Stimulated activated CD4-positive, alpha-beta T cell treated with anti-CD3 and anti-CD28 coated beads, Interleukin-1b, Interleukin-23, amount 100 ng/mL, for 4 hours (primary cell): ENCODE results near the gene KSR2.
"Not testable (repeated sequence)": the region's sequence is repeated elsewhere in the genome, so short reads cannot be mapped to it uniquely, and the experiment has no call there.

Experiments used
- DNase-seq, 2 donors: peaks; one replicate each; pipeline ENCODE4 v3.0.0-alpha.2; 2020; ENCODE audit warnings: low read depth in 2 of 2

The KSR2 gene

DNA sequence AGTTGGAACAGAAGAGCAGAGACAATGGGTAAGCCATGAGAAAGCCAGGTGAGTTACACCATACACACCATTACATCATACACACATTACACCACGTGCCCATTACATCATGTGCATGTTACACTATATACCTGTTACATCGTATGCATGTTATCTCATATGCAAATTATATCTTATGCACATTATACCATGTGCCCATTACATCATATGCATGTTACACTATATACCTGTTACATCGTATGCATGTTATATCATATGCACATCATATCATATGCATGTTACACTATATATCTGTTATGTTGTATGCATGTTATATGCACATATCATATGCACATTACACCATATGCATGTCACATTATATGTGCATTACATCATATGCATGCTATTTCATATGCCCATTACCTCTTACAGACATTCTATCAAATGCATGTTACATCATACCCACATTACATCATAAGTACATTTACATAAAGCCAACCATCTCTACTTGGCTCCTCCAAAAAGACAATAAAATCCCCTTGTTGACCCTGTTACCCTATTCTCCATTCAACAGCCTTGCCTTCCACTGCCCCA lies 207.2 kb downstream of the KSR2 start:
- no peak for DNase-seq

DNA sequence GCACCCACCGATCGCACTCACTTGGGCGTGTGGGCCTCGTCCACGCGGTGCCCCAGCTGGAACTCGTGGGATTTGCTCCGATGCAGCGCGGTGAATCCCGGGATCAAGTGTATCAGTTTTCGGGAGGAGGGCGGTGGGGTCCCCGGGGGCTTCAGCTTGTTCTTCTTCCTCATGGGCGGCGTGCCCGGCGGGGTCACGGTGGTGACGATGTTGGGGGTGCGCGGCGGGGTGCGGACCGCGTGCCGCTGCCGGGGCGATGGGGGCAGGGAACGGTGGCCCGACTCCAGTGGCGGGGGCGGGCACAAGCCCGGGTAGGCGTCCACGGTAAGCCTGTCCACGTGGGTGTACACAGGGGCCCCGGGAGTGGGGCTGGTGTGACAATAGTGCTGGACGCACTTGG lies 207.8 kb downstream of the KSR2 start:
- DNase-seq: no peak

DNA sequence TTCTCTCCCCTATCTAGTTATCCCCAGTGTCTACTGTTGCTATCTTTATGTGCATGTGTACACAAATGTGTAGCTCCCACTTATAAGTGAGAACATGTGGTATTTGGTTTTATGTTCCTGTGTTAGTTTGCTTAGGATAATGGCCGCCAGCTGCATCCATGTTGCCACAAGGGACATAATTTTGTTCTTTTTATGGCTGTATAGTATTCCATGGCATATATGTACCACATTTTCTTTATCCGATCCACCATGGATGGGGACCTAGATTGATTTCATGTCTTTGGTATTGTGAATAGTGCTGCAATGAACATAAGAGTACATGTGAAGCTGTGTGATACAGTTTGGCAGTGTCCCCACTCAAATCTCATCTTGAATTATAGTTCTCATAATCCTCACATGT lies 218.1 kb downstream of the KSR2 start:
- DNase-seq: no peak

DNA sequence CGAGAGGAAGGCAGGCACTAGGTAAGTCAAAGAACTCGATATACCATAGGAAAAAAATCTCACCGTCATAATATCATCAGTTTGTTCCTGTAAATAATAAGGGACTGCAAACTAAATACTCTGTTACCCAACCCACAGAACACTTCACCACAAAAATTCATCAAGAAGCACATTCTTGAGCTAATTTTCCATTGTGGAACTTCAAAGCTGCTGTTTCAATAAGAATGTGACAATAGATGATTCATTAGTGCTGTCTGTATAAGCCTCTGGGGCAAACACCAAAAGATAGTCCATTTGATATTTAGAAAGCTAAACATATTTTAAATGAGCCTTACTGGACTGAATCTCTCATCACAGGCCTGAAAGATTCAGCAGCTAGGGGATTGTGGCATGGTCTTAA lies 219.4 kb downstream of the KSR2 start:
- DNase-seq: no peak

DNA sequence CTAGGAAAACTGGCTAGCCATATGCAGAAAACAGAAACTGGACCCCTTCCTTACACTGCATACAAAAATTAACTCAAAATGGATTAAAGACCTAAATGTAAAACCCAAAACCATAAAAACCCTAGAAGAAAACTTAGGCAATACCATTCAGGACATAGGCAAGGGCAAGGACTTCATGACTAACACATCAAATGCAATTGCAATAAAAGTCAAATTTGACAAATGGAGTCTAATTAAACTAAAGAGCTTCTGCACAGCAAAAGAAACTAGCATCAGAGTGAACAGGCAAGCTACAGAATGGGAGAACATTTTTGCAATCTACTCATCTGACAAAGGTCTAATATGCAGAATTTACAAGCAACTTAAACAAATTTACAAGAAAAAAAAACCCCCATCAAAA lies 222.4 kb downstream of the KSR2 start:
- DNase-seq: not testable (repeated sequence)

DNA sequence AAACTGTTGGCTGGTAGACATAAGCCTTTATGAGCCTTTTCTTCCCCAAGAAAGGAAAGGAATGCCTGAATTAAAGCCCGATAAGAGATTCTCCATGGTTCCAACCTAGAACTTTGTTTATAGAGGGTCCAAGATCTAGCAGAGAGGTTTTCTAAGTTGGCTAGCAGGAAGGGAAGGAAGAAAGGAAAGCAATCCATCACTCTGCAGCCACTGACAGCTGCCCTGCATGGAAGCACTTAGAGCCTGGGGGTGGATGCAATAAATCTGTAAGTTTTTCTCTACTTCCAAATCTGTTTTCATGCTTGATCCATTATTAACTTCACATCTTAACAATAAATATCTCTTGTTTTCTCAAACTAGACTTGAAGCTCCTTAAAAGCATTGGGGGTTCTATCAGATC lies 224.4 kb downstream of the KSR2 start:
- no peak for DNase-seq

DNA sequence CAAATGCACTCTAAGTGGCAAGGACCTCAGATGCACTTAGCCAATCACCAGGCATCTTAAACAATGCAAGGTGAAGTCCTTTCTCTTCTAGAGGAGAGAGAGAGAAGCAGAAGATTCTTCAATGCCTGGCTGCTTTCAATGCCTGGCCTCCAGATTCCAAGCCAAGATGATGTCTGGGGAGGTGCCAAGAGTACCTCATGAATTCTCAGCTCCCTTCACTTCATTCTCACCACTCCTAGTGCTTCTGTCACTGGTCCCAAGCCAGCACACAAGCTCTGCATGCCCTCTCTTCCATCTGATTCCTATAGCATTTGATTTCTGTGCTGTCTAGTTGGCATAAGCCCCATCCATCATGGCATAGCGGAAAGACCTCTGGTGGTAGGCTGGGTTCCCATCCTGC lies 225.0 kb downstream of the KSR2 start:
- DNase-seq: no peak

DNA sequence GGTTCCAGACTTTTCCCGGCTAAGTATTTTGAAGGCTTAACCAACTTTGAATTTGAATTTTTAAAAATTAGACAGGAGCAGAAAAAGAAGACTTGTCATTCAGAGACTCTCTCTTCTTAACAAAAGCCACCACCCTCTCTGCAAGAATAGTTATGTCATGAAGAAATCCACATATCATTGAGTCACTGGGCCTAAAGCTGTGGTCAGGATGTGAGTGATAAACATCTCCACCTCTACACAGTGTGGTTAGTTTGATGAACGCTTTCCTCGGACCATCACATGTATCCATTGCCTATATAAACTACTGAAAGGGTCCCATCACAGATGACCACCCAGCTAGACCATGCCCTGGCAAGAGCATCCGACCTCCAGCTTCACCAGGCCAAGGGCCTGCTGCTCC lies 226.1 kb downstream of the KSR2 start:
- no peak for DNase-seq

DNA sequence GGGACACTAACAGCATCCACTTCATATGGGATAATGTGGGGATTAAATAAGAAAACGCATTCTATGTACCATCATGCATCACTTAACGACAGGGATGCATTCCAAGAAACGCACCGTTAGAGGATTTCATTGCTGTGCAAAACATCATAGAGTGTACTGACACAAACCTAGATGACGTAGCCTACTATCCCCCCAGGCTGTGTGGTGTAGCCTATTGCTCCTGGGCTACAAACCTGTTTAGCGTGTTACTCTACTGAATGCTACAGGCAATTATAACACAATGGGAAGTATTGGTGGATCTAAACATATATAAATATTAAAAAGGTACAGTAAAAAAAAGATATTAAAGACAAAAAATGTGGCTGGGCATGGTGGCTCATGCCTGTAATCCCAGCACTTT lies 230.6 kb downstream of the KSR2 start:
- no peak for DNase-seq

DNA sequence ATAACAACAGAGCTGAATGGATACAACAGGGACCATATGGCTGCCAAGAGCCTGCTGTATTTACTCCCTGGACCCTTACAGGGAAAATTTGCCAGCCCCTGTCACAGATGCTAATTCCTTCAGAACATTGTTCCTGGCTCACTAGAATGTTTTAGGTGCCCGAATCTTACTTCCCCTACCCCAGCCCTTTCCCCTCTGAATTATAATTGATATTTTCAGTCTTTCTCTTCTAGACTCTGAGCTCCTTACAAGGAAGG lies 235.3 kb downstream of the KSR2 start:
- no peak for DNase-seq

DNA sequence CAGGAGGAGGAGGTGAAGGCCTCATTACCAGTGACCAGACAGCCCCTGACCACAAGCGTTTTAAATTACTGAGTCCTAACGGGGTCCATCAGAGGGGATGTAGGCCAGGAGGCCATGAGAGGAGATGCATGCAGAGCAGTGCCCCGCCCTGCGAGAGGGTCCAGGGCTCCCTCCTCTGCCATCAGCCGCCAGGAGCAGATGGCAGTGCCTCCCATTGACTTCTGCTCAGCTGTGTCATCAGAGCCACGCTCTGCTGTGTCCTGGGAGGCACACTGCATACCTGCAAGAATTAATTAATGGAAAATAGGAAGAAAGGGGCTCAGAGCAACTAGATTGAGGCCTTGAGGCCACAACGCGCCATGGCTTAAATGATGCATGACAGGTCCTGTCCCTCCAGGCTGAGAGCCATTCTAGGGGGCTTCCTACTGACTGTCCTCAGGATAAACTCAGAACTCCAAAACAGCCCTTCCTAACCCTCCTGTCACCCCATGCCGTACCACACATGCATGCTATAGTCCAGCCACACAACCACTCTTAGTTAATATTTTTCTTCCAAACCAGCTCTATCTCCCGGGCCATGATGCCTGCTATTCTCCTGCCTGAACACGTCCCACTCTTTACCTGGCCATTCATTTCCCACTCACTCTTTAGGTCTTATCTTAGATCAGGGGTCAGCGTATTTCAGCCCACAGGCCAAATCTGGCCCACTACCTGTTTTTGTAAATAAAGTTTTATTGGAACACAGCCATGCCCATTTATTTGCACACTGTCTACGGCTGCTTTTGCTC lies 235.8 kb downstream of the KSR2 start:
- DNase-seq: no peak

DNA sequence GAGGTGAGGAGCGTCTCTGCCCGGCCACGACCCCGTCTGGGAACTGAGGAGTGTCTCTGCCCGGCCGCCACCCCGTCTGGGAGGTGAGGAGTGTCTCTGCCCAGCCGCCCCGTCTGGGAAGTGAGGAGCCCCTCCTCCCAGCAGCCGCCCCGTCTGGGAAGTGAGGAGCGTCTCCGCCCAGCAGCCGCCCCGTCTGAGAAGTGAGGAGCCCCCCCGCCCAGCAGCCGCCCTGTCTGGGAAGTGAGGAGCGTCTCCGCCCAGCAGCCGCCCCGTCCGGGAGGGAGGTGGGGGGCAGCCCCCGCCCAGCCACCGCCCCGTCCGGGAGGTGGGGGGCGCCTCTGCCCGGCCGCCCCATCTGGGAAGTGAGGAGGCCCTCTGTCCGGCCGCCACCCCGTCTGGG lies 237.7 kb downstream of the KSR2 start:
- DNase-seq: not testable (repeated sequence)

DNA sequence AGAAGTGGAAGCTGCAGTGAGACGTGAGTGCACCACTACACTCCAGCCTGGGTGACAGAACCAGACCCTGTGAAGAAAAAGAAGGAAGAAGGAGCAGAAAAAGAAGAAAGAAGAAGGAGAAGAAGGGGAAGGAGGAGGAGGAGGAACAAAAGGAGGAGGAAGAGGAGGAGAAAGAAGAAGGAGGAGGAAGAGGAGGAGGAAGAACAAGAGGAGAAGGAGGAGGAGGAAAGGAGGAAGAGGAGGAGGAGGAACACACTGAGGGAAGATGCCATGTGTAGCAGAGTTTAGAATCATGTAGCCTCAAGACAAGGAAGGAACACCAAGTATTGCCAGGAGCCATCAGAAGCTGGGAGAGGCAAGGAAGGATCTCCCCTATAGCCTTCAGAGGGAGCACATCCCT lies 241.5 kb downstream of the KSR2 start:
- no peak for DNase-seq

DNA sequence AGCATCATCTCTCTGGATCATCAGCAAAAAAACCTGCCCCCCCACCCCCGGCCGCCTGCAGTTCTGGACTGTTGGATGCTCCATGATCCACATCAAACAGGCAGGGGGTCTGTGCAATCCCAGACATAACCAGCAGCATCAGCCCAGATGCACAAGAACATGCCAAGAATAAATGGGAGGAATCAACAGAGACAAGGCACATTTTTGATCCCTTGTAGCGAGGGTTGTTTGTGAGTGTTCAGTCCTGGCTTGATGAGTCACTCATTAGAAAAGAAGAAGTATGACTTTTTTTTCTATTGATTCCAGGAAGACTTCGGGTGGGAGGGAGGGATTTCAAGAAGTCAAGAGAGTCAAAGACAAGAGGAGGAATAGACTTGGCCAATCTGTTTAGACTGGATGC lies 244.2 kb downstream of the KSR2 start:
- no peak for DNase-seq

DNA sequence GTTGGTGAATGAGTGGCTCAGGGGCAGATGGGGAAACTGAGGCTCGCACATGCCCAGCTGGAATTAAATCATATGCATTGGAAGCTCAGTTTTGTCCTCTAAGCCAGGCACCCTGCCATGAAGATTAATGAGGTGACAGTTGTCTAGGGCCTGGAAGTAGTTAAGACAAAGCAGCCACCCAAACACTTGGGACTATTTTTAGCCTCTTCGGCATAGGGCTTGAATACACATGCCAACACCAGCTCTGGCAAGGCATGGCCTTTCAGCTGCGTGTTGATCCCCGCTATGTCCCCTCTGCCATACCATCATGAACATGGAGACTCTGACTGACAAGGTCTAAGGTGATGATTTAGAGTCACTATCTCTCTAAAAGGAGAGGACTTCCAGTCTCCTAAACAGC lies 250.2 kb downstream of the KSR2 start:
- no peak for DNase-seq

DNA sequence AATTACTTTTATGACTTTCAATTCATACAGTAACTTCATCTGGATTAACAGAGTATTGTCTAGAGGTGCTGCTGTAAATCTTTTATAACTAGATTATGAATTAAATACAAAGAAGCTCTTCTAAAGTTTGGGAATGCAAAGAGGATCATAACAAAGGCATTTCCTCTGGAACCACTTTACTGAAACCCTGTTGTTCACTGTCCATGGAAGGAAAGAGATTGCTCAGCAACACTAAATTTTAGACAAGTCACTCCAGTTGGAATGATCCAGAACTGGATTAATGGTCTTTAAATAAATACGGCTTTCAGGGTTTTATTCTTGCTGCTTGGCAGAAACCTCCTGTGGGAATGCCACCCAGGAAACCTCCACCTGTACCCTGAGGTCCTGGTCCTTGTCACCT lies 250.6 kb downstream of the KSR2 start:
- no peak for DNase-seq

DNA sequence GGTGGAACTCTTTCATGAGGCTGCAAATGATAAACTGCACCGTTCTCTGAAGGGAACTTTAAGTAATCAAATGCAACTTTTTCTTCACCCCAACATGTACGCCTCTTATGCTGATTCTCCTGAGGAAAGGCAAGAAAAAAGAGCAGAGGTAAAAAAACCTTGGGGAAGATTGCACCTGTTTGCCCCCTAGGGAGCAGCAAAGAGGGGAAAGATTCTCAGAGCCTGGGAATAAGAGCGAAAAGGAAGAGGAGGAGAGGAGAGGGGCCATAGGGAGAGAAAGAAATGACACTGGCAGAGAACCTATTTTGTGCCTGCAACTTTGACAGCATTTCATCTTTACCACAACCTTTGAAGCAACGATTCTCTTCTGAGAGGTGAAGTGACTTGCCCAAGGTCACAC lies 254.6 kb downstream of the KSR2 start:
- DNase-seq: no peak

DNA sequence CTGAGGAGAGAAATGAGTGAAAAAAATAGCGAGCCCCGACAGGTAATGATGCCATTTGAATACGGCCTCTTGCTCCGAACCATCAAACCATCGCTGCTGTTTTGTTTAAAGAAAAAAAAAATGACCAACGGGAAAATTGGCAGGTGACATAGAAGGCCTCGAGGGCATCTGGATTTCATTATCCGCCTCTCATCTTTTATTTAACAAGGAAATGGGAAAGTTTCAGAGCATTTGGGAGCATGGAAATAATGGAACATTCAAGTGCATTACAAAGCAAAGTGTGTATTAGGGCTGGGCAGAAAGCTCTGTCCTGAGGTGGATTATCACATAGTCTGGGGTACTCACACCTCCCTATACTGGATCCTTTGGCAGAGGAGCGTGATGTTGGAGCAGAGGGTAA lies 258.7 kb downstream of the KSR2 start:
- DNase-seq: no peak

DNA sequence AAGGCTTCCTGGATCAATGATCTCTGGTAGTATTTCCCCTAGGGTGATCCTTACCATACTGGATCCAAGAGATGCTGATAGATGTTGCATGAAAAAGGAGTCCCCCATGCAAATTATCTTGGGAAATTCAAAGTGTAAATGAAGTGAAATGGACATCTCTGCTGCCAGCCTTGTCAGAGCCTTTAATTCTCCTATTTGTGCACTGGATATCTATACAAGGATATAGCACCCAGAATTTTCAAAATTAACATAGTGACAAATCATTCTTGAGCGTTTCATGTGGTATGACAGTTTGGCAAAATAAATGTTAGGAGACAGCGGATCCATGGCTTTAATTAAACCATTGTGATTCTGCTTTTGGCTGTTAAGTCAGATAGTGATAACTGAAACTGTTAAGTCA lies 260.9 kb downstream of the KSR2 start:
- DNase-seq: no peak

DNA sequence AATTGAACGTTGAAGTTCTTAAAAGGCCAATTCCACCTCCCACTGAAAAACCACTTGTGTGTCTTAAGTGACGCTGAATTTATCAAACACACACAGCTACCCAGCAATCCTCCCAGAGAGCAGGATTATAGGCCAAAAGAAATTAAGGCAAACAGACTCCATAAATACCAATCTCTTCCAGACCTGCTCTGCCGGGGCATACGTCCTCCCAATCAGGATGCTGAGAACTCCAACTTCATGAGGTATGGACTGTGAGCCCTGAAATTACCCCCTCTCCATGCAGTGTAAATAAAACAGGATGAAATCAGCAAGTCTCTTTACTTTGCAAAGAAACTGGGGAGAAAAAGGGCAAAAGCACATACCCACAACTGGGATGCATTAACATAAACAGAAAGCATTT lies 265.2 kb downstream of the KSR2 start:
- no peak for DNase-seq

DNA sequence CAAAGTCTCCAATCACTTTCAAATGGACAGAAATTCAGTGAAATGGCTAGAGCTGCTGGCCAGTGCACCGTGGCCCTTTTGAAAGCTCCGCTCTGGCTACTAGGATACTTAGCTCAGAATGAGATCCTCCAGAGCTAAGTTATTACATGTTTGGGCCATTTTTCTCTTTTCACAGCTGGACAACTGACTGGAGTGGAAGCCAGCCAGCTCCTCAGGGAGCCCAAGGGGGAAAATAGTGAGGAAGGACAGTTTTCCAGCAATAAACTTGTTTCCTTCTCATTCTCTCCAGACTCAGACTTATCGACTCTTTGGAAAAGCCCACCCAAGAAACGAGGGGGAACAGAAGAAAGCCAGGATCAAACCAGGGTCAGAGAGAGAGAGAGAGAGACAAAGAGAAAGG lies 266.0 kb downstream of the KSR2 start:
- no peak for DNase-seq

DNA sequence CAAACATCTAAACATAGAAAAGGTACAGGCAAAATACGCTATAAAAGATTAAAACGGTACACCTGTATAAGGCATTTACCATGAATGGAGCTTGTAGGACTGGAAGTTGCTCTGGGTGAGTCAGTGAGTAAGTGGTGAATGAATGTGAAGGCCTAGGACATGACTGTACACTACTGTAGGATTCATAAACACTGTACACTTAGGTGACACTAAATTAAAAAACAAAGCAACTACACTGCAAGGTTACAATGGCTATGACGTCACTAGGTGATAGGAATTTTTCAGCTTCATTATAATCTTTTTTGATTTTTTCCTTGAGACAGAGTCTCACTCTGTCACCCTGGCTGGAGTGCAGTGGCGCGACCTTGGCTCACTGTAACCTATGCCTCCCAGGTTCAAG lies 269.2 kb downstream of the KSR2 start:
- no peak for DNase-seq

DNA sequence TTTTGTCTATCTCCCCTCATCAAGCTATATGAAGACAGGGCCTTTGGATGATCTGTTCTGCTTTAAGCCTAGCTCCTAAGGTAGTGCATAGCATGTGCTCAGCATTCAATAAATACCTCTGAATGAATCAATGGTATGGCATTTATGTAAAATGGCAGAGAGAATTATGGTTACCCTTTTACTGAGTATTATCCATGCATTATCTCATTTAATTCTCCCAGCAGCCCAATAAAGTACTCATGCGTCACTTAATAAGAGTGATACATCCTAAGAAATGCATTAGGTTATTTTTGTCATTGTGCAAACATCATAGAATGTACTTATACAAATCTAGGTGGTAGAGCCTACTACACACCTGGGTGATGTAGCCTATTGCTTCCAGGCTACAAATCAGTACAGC lies 269.7 kb downstream of the KSR2 start:
- DNase-seq: no peak

DNA sequence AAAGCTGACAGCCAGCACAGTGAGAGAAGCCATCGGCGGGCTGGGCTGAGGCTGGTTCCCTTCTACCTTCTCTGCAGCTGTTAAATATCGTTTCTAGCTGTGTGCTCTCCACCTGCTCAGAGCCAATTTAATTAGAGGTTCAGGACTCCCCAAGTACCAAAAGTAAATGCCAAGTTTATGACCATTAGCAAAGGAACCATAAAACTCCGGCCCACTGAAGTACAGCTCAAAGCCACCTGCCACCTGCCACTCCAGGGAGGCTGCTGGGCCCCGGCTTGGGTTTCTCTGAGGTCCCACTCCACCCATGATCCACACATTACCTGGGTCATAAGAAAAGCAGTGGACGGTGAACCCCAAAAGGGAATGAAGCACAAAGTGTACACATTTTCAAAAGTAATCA lies 272.8 kb downstream of the KSR2 start:
- no peak for DNase-seq
